Right cardiac atrium (tissue), 5 donors: ENCODE measurements around the gene ADD1. TPM values are rescaled to one million over a fixed set of nuclear protein-coding genes. Genes with fewer than 3 reads are reported as not detected.

ENCODE experiments used
- ATAC-seq, 2 donors: fragments of 200-7000 bp; cut with Tn5 transposase; one replicate each; pipeline versions ENCODE4 v1.8.0 to v1.9.1; 2020; ENCODE audit warnings: moderate library complexity in 2 of 2, mild to moderate bottlenecking in 1 of 2
- DNase-seq, 3 donors: peaks; one replicate each; pipeline ENCODE4 v3.0.0-alpha.2; 2020
- H3K27ac ChIP-seq: one replicate; pipeline ENCODE4 v1.5.1; 2013; ENCODE audit warnings: mild to moderate bottlenecking, low read length, control low read depth, moderate library complexity
- H3K27me3 ChIP-seq: one replicate; pipeline ENCODE4 v1.6.1; 2013; ENCODE audit not compliant: control insufficient read depth, insufficient read depth
- H3K4me1 ChIP-seq: one replicate; pipeline ENCODE4 v1.6.1; 2013; ENCODE audit warnings: low read length; ENCODE audit not compliant: control insufficient read depth, insufficient read depth
- H3K4me3 ChIP-seq: one replicate; pipeline ENCODE4 v1.5.1; 2013; ENCODE audit warnings: low read length, control low read depth
- H3K9me3 ChIP-seq: one replicate; pipeline ENCODE4 v1.6.1; 2013; ENCODE audit warnings: low read length; ENCODE audit not compliant: control insufficient read depth
- WGBS: extraction: QIAGEN DNeasy Blood & Tissue Kit; methylation state at CpG from one replicate; pipeline ENCODE4 v1.1.7; 2013; 5-methylcytosine and 5-hydroxymethylcytosine counted together
- intact Hi-C, 4 donors: fragments of 100-400 bp; cut with DNase I; formaldehyde crosslinking; loops; one replicate each; pipeline versions ENCODE4 v1.11.0 to v1.14.0; 2022 to 2023
- polyA plus RNA-seq: library from polyadenylated mRNA; stranded (reverse); fragments of 200-250 nt; gene quantifications from one replicate; pipeline ENCODE4 v1.2.3, GENCODE V29; 2013
- total RNA-seq, 4 donors: library from RNA; stranded (reverse); fragmentation: NEBNext Ultra II Directional; extraction: Animal tissue kit (Norgen Biotek cat#: 25700); gene quantifications; one replicate each; pipeline ENCODE4 v1.2.1, GENCODE V29; 2021
- donor health status: healthy with polysubstance abuse.
- donor health status: DM: no; HTN: yes; CAD: no.
- donor health status: DM: no; HTN: no; CAD: no.
- donor health status: DM: no; HTN: yes; CAD: no; lungs with severe emphysema.
- donor health status: DM: yes; HTN: yes; CAD: no.

The ADD1 gene
- total and polyA plus RNA-seq, 5 donors, result 207 to 256 (median 218) TPM

DNA sequence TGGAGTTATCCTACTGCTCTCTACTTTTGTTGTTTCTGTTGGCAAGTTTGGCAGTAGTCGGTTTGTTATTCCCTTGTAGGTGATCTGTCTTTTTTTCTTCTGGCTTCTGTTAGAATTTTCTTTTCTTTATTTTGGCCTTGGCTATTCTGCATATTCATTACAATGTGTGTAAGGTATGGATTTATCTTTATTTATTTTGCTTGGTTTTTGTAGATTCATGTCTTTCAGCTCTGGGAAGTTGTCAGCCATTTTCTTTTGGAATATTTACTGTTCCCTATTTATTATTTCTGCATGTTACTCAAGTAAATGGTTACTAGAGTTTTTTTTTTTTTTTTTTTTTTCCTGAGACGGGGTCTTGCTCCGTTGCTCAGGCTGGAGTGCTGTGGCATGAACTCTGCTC lies 12.6 kb downstream of the ADD1 start:
- Histone ChIP-seq H3K9me3 (no peaks in the 10 kb centered on the region), H3K4me3 (no peak overlapping the region), H3K4me1 (peaks cover 11% of the 10 kb centered on the region), H3K27ac (no peak overlapping the region), H3K27me3 (no peaks in the 10 kb centered on the region)
- ATAC-seq, result no peak
- WGBS, result 97% methylated on average over 3 of the region's 3 CpGs
- intact Hi-C loops, result no loop called here
- DNase-seq, result no peak

DNA sequence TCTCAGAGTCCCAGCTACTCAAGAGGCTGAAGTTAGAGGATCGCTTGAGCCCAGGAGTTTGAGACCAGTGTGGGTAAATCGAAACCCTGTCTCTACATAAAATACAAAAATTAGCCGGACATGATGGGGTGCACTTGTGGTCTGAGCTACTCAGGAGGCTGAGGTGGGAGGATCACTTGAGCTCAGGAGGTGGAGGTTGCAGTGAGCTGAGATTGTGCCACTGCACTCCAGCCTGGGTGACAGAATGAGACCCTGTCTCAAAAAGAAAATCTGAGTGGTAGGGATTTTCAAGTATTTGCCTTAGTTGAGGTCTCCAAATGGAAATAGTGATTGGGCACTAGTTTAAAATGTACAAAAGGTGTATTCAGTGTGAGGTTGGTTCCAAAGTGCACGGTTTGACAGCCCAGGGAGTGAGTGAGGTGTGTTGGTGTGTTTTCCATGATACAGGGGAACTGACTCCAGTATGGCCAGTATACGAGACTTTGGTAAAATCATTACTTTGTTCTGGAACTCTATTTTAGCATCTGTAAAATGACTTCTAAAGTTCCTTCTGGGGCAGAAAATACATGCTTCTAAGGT lies 13.8 kb downstream of the ADD1 start:
- H3K4me3 ChIP-seq, result no peak overlapping the region
- no peaks in the 10 kb centered on the region for H3K27me3 ChIP-seq
- H3K9me3 ChIP-seq, result no peaks in the 10 kb centered on the region
- DNase-seq (no peak), ATAC-seq (no peak)
- peaks cover 16% of the 10 kb centered on the region for H3K4me1 ChIP-seq
- intact Hi-C loops, result no loop called here
- whole genome bisulfite sequencing, result 96% methylated on average over 5 of the region's 5 CpGs
- H3K27ac ChIP-seq, result peak overlapping the region; percentile 46

DNA sequence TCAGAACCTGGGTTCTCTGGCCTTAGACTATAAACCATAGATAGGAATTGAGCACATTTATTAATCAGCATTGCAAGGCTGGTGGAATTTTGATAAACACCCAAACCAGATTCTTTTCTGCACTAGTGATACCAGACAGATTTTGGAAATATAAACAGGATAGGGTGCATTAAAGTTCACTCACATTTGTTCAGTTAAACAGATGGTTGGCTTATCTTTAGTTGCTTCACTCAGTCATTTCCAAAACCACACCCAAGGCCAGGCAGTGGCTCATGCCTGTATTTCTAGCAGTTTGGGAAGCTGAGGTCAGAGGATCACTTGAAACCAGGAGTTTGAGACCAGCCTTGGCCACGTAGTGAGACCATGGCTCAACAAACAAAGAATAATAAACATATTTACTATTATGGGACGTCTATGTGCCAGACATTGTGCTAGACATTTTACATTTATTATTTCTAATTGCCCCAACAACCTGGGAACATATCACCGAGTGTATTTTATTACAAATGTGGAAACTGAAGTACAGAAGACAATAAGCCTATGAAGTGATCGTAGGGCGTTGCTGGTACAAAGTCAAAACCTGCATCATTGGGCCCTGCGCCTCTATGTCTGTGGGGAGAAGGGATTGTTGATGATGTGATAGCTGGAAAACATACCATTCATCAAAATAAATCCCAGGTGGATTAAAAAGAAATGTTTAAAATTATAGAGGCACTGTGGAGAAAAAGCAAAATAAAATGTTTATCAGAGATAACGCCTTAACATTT lies 15.0 kb downstream of the ADD1 start:
- ATAC-seq (peak; percentile 54 to 72), DNase-seq (peak; percentile 38 to 72 (median 52))
- WGBS, result 47% methylated on average over 7 of the region's 7 CpGs
- H3K27me3 ChIP-seq, result no peaks in the 10 kb centered on the region
- H3K27ac ChIP-seq, result peak overlapping the region; percentile 85
- H3K4me3 ChIP-seq, result no peak overlapping the region
- no peaks in the 10 kb centered on the region for H3K9me3 ChIP-seq
- intact Hi-C loops, result no loop called here
- H3K4me1 ChIP-seq, result peaks cover 24% of the 10 kb centered on the region

DNA sequence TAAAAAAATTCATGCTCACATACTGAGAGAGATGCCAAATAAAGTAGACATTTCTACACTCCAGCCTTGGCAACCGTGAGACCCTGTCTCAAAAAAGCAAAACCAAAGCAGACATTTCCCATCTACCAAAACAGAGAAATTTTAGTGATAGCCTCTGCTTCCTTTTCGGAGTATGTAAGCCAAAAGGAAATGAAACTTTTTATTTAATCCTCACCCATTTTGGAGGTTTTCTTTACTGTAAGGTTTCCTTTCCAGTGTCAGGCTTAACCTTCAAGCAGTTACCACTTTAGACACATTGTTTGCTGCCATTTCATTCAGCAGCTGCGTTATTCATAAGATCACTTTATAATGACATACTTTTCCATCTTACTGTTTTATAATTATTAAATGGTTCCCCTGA lies 15.9 kb downstream of the ADD1 start:
- H3K9me3 ChIP-seq, result no peaks in the 10 kb centered on the region
- H3K4me1 ChIP-seq, result peaks cover 24% of the 10 kb centered on the region
- H3K4me3 ChIP-seq, result no peak overlapping the region
- H3K27me3 ChIP-seq, result no peaks in the 10 kb centered on the region
- 33% methylated on average over 3 of the region's 3 CpGs for WGBS
- intact Hi-C loops, result no loop called here
- no peak for DNase-seq
- H3K27ac ChIP-seq, result no peak overlapping the region
- no peak for ATAC-seq

DNA sequence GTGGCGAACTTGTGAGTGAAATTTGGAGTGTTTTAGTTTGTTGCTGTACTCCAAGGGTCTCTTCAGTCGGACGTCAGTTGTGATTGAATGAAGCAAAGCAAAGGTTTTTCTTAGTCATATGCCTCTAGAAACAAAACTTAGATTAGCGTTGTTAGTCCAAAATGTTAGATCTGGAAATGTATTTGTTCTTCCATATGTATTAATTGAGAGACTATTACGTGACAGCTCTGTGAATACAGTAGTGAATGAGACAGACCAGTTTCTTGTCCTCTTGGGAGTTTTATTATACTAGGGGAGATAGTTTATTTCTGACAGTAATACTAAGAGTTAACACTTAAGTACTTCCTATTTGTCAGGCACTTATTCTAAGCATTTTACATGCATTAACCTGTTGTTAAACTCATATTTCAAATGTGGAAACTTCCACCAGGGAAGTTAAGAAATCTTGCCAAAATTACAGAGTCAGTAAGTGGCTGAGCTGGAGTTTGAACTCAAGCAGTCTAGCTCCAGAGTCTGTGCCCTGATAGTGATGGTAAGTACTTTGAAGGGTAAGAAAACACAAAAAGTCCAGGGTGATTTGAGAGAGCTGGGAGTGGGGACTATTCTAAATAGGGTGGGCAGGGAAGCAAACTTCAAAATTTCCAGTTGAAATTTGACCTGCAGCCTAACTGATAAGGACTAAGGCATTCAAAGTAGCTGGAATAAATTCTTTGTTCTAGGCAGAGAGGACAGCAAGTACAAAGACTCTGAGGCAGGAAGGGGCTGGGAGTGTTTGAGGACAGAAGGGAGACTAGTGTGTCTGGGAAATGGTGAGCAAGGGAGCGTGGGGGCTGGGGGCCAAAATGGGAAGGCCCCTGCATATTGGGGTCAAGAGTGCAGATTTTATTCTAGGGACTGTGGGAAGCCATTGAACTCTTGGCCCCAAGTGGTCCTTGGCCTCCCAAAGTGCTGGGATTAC lies 17.0 kb downstream of the ADD1 start:
- Histone ChIP-seq H3K27ac (peak overlapping the region; percentile 78), H3K4me3 (no peak overlapping the region), H3K27me3 (no peaks in the 10 kb centered on the region), H3K9me3 (no peaks in the 10 kb centered on the region), H3K4me1 (peaks cover 22% of the 10 kb centered on the region)
- 55% methylated on average over 6 of the region's 6 CpGs for WGBS
- DNase-seq (peak; percentile 78 to 86 (median 80)), ATAC-seq (peak; percentile 87 to 93)
- intact Hi-C loops, result loop anchor here in 1 of 4 donors (10.0 kb wide), 1 partner anchor 64 kb away; no protein-coding TSS in a partner anchor

DNA sequence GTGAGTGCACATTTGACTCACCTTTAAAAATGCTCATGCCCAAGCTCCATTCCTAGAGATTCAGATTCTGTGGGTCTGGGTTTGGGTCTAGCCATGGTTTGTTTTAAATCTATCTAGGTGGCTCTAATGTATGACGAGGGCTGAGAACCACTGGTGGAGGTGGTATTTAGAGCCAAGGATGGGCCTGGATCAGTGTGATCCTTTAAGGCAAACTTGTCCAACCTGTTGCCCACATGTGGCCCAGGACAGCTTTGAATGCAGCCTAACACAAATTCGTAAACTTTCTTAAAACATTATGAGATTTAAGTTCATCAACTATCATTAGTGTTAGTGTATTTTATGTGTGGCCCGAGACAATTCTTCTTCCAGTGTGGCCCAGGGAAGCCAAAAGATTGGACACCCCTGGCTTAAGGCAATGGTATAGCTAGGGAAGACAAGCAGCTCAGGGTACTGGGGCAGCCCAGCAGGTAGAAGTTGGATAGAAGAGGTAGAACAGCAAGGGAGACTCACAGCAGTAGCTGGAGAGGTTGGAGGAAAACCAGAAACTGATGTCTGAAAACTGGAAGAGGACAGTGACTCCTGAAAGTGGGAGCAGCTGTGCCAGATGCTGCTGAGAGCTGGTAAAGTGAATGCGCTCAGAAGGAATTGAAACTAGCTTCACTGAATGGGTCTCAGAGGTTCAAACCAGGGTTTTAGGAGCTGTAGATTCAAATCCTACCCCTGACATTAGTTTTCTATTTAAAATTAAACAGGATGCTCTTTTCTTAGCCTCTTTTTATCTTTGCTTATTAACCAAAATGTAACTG lies 18.2 kb downstream of the ADD1 start:
- no peak for DNase-seq
- peak in 1 of 2 donors; percentile 4 for ATAC-seq
- Histone ChIP-seq H3K27me3 (no peaks in the 10 kb centered on the region), H3K4me1 (peaks cover 25% of the 10 kb centered on the region), H3K4me3 (peak overlapping the region; percentile 23), H3K27ac (peak overlapping the region; percentile 86), H3K9me3 (no peaks in the 10 kb centered on the region)
- whole genome bisulfite sequencing, result 69% methylated on average over 4 of the region's 4 CpGs
- intact Hi-C loops, result loop anchor here in 1 of 4 donors (10.0 kb wide), 1 partner anchor 63 kb away; no protein-coding TSS in a partner anchor

DNA sequence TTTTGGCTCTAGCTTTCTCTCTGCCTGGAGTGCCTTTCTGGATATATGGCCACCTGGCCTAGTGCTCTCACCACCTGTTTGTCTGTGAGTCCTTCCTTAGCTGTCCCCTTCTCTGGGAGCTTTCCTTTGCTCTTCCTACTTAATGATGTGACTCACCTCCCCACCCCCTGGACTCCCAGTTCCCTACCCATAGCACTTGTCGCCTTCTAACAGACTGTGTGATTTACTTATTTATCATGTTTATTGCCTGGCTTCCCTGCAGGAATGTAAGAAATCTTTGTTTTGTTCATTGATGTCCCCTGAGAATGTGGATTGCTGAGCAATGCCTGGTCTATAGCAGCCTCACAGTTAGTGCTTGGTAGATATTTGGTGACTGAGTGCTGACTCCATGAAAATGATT lies 18.9 kb downstream of the ADD1 start:
- Histone ChIP-seq H3K4me3 (peak overlapping the region; percentile 23), H3K9me3 (no peaks in the 10 kb centered on the region), H3K4me1 (peaks cover 28% of the 10 kb centered on the region), H3K27ac (peak overlapping the region; percentile 21), H3K27me3 (no peaks in the 10 kb centered on the region)
- ATAC-seq (peak; percentile 11 to 30), DNase-seq (no peak)
- WGBS, result 29% methylated on average over 1 of the region's 1 CpG
- intact Hi-C loops, result loop anchor here in 1 of 4 donors (10.0 kb wide), 1 partner anchor 62 kb away; no protein-coding TSS in a partner anchor

DNA sequence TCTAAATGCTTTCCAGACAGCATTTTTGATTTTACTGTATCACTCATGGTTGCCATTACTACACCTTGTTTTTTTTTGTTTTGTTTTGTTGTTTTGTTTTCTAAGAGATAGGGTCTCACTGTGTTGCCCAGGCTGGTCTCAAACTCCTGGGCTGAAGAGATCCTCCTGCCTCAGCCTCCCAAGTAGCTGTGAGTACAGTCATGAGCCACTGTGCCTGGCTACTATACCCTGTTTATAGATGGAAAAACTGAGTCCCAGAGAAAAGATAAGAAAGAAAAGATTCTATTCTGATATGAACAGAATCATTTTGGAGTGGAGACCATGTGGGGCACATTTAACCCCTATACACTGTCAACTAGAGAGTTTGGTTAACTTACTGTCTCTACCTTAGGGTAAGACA lies 20.0 kb downstream of the ADD1 start:
- no peak for DNase-seq
- Histone ChIP-seq H3K4me1 (peaks cover 35% of the 10 kb centered on the region), H3K4me3 (no peak overlapping the region), H3K27ac (no peak overlapping the region), H3K9me3 (no peaks in the 10 kb centered on the region), H3K27me3 (no peaks in the 10 kb centered on the region)
- intact Hi-C loops, result loop anchor here in 1 of 4 donors (10.0 kb wide), 1 partner anchor 61 kb away; no protein-coding TSS in a partner anchor
- no peak for ATAC-seq

DNA sequence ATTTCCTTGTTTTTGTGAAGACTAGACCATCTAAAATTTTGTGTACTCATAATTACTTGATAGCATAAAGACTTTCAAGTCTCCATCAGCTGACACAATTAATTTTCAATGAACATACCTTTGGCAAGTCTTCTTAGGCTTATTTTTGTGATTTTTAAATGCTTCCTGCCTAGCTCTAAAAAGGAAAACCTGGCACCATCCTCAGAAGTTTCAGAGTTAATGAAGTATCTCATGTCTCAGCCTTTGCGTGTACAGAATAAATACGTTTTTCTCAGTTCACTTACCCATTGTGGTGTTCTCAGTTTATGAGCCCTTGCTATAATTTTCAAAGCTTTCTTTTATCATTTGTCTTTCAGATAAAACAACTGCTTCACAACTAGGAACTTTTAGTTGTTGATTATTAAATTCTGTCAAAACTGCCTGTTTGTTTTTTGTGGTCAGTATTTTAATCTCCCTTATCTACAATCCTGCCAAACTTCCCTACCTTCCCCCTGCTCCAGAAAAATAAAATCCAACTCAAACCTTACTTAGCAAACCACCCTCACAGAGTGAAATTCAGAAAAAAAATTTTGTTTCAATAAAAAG lies 21.6 kb downstream of the ADD1 start:
- intact Hi-C loops, result loop anchor here in 1 of 4 donors (10.0 kb wide), 1 partner anchor 60 kb away; no protein-coding TSS in a partner anchor
- H3K4me1 ChIP-seq, result peaks cover 39% of the 10 kb centered on the region
- 22% methylated on average over 2 of the region's 2 CpGs for WGBS
- H3K4me3 ChIP-seq, result no peak overlapping the region
- H3K27me3 ChIP-seq, result no peaks in the 10 kb centered on the region
- no peak for ATAC-seq
- no peaks in the 10 kb centered on the region for H3K9me3 ChIP-seq
- DNase-seq, result no peak
- H3K27ac ChIP-seq, result no peak overlapping the region
